ENCODE results near the gene TGFBR1. TPM values are rescaled to one million over a fixed set of nuclear protein-coding genes. Genes with fewer than 3 reads are reported as not detected.
A peak's percentile ranks its signal among the peaks of the same experiment; 100 is the strongest.

Gene TGFBR1
- total and polyA plus RNA-seq, 5 donors from 2014 or later, result 18.0 to 27.0 (median 19.4) TPM

DNA sequence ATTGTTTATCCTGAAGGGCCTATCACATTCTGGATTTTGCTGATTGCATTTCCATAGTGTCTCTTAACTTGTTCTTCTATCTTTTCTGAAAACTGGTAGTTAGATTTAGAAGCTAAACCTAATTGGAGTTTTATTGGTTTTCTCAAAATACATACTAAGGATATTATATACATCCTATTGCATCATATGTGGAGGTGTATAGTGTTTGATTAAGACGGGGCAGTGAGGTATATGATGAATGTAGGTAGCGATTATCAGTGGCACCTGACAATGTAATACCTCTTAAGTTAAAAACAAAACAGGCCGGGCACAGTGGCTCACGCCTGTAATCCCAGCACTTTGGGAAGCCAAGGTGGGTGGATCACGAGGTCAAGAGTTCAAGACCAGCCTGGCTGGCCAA, 35.0 kb downstream of the TGFBR1 start:
- DNase-seq, result no peak
- Histone ChIP-seq H3K27me3 (ENCODE audit: control insufficient read depth, insufficient read depth, low read length) (no peaks in the 10 kb centered on the region), H3K4me3 (ENCODE audit: low read depth, low read length) (no peak overlapping the region), H3K27ac (ENCODE audit: insufficient read depth, low read length, poor library complexity, severe bottlenecking) (no peak overlapping the region), H3K9me3 (ENCODE audit: control insufficient read depth in 2 of 2, low read length in 2 of 2) (no peaks in the 10 kb centered on the region), H3K4me1 (ENCODE audit: control insufficient read depth, insufficient read depth, low read length, poor library complexity, severe bottlenecking) (peaks cover 26% of the 10 kb centered on the region), H3K36me3 (ENCODE audit: control insufficient read depth, insufficient read depth, low read length) (peaks cover 48% of the 10 kb centered on the region)
- H3K4me1 Mint-ChIP-seq, result peaks cover 23 to 63% (median 43%) of the 10 kb centered on the region in 4 donors
- H3K36me3 Mint-ChIP-seq, result peaks cover 38% of the 10 kb centered on the region
- no peak for ATAC-seq (ENCODE audit: low read depth in 2 of 2)
- no peaks in the 10 kb centered on the region for H3K27me3 Mint-ChIP-seq
- peak overlapping the region in 1 of 3 donors; percentile 89 for H3K27ac Mint-ChIP-seq
- no peaks in the 10 kb centered on the region for H3K9me3 Mint-ChIP-seq
- no peak overlapping the region for H3K4me3 Mint-ChIP-seq

GRCh38 chr9:99140685-99141314, 35.9 kb downstream of the TGFBR1 start:
- Mint-ChIP-seq H3K27ac (peak overlapping the region; percentile 74 to 89 (median 77)), H3K9me3 (no peaks in the 10 kb centered on the region), H3K4me3 (peak overlapping the region in 1 of 4 donors; percentile 23), H3K36me3 (peaks cover 44% of the 10 kb centered on the region), H3K4me1 (peaks cover 16 to 53% (median 40%) of the 10 kb centered on the region in 4 donors), H3K27me3 (no peaks in the 10 kb centered on the region)
- peak; percentile 68 to 69 for ATAC-seq (ENCODE audit: low read depth in 2 of 2)
- H3K4me3 ChIP-seq (ENCODE audit: low read depth, low read length), result no peak overlapping the region
- peaks cover 17% of the 10 kb centered on the region for H3K4me1 ChIP-seq (ENCODE audit: control insufficient read depth, insufficient read depth, low read length, poor library complexity, severe bottlenecking)
- no peaks in the 10 kb centered on the region for H3K9me3 ChIP-seq (ENCODE audit: control insufficient read depth in 2 of 2, low read length in 2 of 2)
- DNase-seq, result peak; percentile 42 to 61 (median 58)
- peaks cover 57% of the 10 kb centered on the region for H3K36me3 ChIP-seq (ENCODE audit: control insufficient read depth, insufficient read depth, low read length)
- H3K27me3 ChIP-seq (ENCODE audit: control insufficient read depth, insufficient read depth, low read length), result no peaks in the 10 kb centered on the region
- H3K27ac ChIP-seq (ENCODE audit: insufficient read depth, low read length, poor library complexity, severe bottlenecking), result no peak overlapping the region

DNA sequence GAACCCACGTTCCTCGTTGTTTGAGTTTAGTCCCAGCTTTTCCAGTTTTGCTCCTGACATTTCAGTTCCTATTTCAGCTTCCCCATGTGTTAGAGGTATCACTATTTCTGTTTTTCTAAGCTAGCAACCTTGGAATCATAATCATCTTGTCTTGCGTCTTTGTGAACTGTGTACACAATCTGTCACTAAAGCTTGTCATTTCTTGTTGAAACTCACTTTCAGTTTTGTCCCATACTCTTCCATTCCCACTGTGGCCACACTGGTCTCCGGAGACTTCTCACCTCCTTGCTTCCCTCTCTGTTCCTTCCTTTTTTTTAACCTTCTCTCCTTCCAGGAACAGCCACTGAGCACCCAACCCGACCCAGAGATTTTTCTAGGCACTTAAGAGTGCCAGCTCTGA, 36.9 kb downstream of the TGFBR1 start:
- H3K36me3 Mint-ChIP-seq, result peaks cover 52% of the 10 kb centered on the region
- H3K4me3 Mint-ChIP-seq, result no peak overlapping the region
- no peaks in the 10 kb centered on the region for H3K9me3 ChIP-seq (ENCODE audit: control insufficient read depth in 2 of 2, low read length in 2 of 2)
- H3K27ac Mint-ChIP-seq, result peak overlapping the region in 2 of 3 donors; percentile 68 to 90
- no peaks in the 10 kb centered on the region for H3K27me3 Mint-ChIP-seq
- DNase-seq (no peak), ATAC-seq (ENCODE audit: low read depth in 2 of 2) (no peak)
- H3K4me1 ChIP-seq (ENCODE audit: control insufficient read depth, insufficient read depth, low read length, poor library complexity, severe bottlenecking), result peaks cover 7% of the 10 kb centered on the region
- H3K9me3 Mint-ChIP-seq, result no peaks in the 10 kb centered on the region
- H3K4me1 Mint-ChIP-seq, result peaks cover 16 to 43% (median 31%) of the 10 kb centered on the region in 4 donors
- no peak overlapping the region for H3K4me3 ChIP-seq (ENCODE audit: low read depth, low read length)
- no peaks in the 10 kb centered on the region for H3K27me3 ChIP-seq (ENCODE audit: control insufficient read depth, insufficient read depth, low read length)
- no peak overlapping the region for H3K27ac ChIP-seq (ENCODE audit: insufficient read depth, low read length, poor library complexity, severe bottlenecking)
- peaks cover 67% of the 10 kb centered on the region for H3K36me3 ChIP-seq (ENCODE audit: control insufficient read depth, insufficient read depth, low read length)

DNA sequence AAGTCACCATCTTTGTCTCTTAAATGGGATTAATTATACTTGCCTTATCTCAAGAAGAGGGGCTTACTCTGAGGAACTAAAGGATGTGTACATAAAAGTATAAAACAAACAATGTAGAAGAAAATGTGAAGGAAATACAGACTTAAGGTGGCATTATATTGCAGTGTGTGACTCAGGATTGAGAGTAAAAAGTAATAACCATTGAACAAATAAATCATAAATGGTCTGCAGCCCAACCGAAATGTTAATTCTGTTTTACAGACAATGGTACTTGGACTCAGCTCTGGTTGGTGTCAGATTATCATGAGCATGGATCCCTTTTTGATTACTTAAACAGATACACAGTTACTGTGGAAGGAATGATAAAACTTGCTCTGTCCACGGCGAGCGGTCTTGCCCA, 37.4 kb downstream of the TGFBR1 start:
- H3K4me3 Mint-ChIP-seq, result no peak overlapping the region
- no peaks in the 10 kb centered on the region for H3K27me3 Mint-ChIP-seq
- H3K4me1 ChIP-seq (ENCODE audit: control insufficient read depth, insufficient read depth, low read length, poor library complexity, severe bottlenecking), result peaks cover 2% of the 10 kb centered on the region
- DNase-seq (no peak), ATAC-seq (ENCODE audit: low read depth in 2 of 2) (no peak)
- H3K27ac Mint-ChIP-seq, result peak overlapping the region in 2 of 3 donors; percentile 68 to 90
- peaks cover 14 to 38% (median 29%) of the 10 kb centered on the region in 4 donors for H3K4me1 Mint-ChIP-seq
- H3K4me3 ChIP-seq (ENCODE audit: low read depth, low read length), result no peak overlapping the region
- no peaks in the 10 kb centered on the region for H3K27me3 ChIP-seq (ENCODE audit: control insufficient read depth, insufficient read depth, low read length)
- H3K9me3 Mint-ChIP-seq, result no peaks in the 10 kb centered on the region
- H3K27ac ChIP-seq (ENCODE audit: insufficient read depth, low read length, poor library complexity, severe bottlenecking), result no peak overlapping the region
- H3K36me3 Mint-ChIP-seq, result peaks cover 55% of the 10 kb centered on the region
- peaks cover 71% of the 10 kb centered on the region for H3K36me3 ChIP-seq (ENCODE audit: control insufficient read depth, insufficient read depth, low read length)
- no peaks in the 10 kb centered on the region for H3K9me3 ChIP-seq (ENCODE audit: control insufficient read depth in 2 of 2, low read length in 2 of 2)

- Histone ChIP-seq H3K36me3 (ENCODE audit: control insufficient read depth, insufficient read depth, low read length) (peaks cover 79% of the 10 kb centered on the region), H3K4me1 (ENCODE audit: control insufficient read depth, insufficient read depth, low read length, poor library complexity, severe bottlenecking) (no peaks in the 10 kb centered on the region), H3K4me3 (ENCODE audit: low read depth, low read length) (no peak overlapping the region), H3K9me3 (ENCODE audit: control insufficient read depth in 2 of 2, low read length in 2 of 2) (no peaks in the 10 kb centered on the region), H3K27me3 (ENCODE audit: control insufficient read depth, insufficient read depth, low read length) (no peaks in the 10 kb centered on the region), H3K27ac (ENCODE audit: insufficient read depth, low read length, poor library complexity, severe bottlenecking) (no peak overlapping the region)
- DNase-seq, result no peak
- H3K4me3 Mint-ChIP-seq, result no peak overlapping the region
- no peak overlapping the region for H3K27ac Mint-ChIP-seq
- no peaks in the 10 kb centered on the region for H3K9me3 Mint-ChIP-seq
- H3K27me3 Mint-ChIP-seq, result no peaks in the 10 kb centered on the region
- no peak for ATAC-seq (ENCODE audit: low read depth in 2 of 2)
- peaks cover 8 to 27% (median 24%) of the 10 kb centered on the region in 4 donors for H3K4me1 Mint-ChIP-seq
- peaks cover 57% of the 10 kb centered on the region for H3K36me3 Mint-ChIP-seq
These were observed 38.7 kb downstream of the TGFBR1 start for GRCh38 chr9:99143655-99144054.

DNA sequence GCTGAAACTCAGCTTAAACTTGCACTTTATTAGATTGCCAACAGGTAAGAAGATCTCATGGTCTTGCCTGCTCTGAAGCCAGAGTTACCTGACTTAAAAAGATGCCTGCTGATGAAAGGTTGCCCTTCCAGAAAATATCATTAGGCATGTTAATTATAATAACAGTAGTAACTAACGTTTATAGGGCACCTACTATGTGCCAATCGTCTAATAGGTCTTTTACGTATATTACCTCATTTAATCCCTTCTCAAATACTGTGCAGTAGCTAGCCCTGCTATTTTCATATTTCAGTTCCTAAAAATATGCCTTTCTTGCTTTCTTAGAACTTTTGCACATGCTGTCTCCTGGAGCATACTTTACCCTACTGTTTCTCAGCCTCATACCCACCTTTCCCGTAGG, 40.1 kb downstream of the TGFBR1 start:
- ATAC-seq (ENCODE audit: low read depth in 2 of 2) (no peak), DNase-seq (no peak)
- Mint-ChIP-seq H3K9me3 (no peaks in the 10 kb centered on the region), H3K36me3 (peaks cover 58% of the 10 kb centered on the region), H3K27me3 (no peaks in the 10 kb centered on the region), H3K4me1 (peaks cover 8 to 31% (median 23%) of the 10 kb centered on the region in 4 donors), H3K4me3 (no peak overlapping the region), H3K27ac (no peak overlapping the region)
- Histone ChIP-seq H3K36me3 (ENCODE audit: control insufficient read depth, insufficient read depth, low read length) (peaks cover 83% of the 10 kb centered on the region), H3K4me1 (ENCODE audit: control insufficient read depth, insufficient read depth, low read length, poor library complexity, severe bottlenecking) (no peaks in the 10 kb centered on the region), H3K27me3 (ENCODE audit: control insufficient read depth, insufficient read depth, low read length) (no peaks in the 10 kb centered on the region), H3K4me3 (ENCODE audit: low read depth, low read length) (no peak overlapping the region), H3K9me3 (ENCODE audit: control insufficient read depth in 2 of 2, low read length in 2 of 2) (no peaks in the 10 kb centered on the region), H3K27ac (ENCODE audit: insufficient read depth, low read length, poor library complexity, severe bottlenecking) (no peak overlapping the region)

- Mint-ChIP-seq H3K9me3 (no peaks in the 10 kb centered on the region), H3K4me3 (no peak overlapping the region), H3K36me3 (peaks cover 54% of the 10 kb centered on the region), H3K27me3 (no peaks in the 10 kb centered on the region), H3K27ac (no peak overlapping the region), H3K4me1 (peaks cover 10 to 32% (median 21%) of the 10 kb centered on the region in 4 donors)
- H3K27ac ChIP-seq (ENCODE audit: insufficient read depth, low read length, poor library complexity, severe bottlenecking), result no peak overlapping the region
- H3K4me1 ChIP-seq (ENCODE audit: control insufficient read depth, insufficient read depth, low read length, poor library complexity, severe bottlenecking), result peaks cover 8% of the 10 kb centered on the region
- H3K4me3 ChIP-seq (ENCODE audit: low read depth, low read length), result no peak overlapping the region
- H3K9me3 ChIP-seq (ENCODE audit: control insufficient read depth in 2 of 2, low read length in 2 of 2), result no peaks in the 10 kb centered on the region
- H3K36me3 ChIP-seq (ENCODE audit: control insufficient read depth, insufficient read depth, low read length), result peaks cover 86% of the 10 kb centered on the region
- ATAC-seq (ENCODE audit: low read depth in 2 of 2) (no peak), DNase-seq (no peak)
- no peaks in the 10 kb centered on the region for H3K27me3 ChIP-seq (ENCODE audit: control insufficient read depth, insufficient read depth, low read length)
These were observed 41.7 kb downstream of the TGFBR1 start for GRCh38 chr9:99146574-99146973.

- DNase-seq, result no peak
- H3K27me3 Mint-ChIP-seq, result no peaks in the 10 kb centered on the region
- peak overlapping the region in 1 of 3 donors; percentile 42 for H3K27ac Mint-ChIP-seq
- H3K9me3 ChIP-seq (ENCODE audit: control insufficient read depth in 2 of 2, low read length in 2 of 2), result no peaks in the 10 kb centered on the region
- H3K27ac ChIP-seq (ENCODE audit: insufficient read depth, low read length, poor library complexity, severe bottlenecking), result no peak overlapping the region
- H3K36me3 Mint-ChIP-seq, result peaks cover 56% of the 10 kb centered on the region
- no peaks in the 10 kb centered on the region for H3K9me3 Mint-ChIP-seq
- H3K4me1 Mint-ChIP-seq, result peaks cover 10 to 30% (median 20%) of the 10 kb centered on the region in 4 donors
- H3K27me3 ChIP-seq (ENCODE audit: control insufficient read depth, insufficient read depth, low read length), result no peaks in the 10 kb centered on the region
- peaks cover 85% of the 10 kb centered on the region for H3K36me3 ChIP-seq (ENCODE audit: control insufficient read depth, insufficient read depth, low read length)
- H3K4me3 Mint-ChIP-seq, result no peak overlapping the region
- ATAC-seq (ENCODE audit: low read depth in 2 of 2), result no peak
- H3K4me1 ChIP-seq (ENCODE audit: control insufficient read depth, insufficient read depth, low read length, poor library complexity, severe bottlenecking), result peaks cover 8% of the 10 kb centered on the region
- H3K4me3 ChIP-seq (ENCODE audit: low read depth, low read length), result no peak overlapping the region
These were observed 42.3 kb downstream of the TGFBR1 start for GRCh38 chr9:99147177-99147576.
